HG03521 (cell line): Measurements from ENCODE around the gene WIPI1.
"Not testable (repeated sequence)": the region's sequence is repeated elsewhere in the genome, so short reads cannot be mapped to it uniquely, and the experiment has no call there.

Experiments used
- ATAC-seq: cut with Tn5 transposase; IDR thresholded peaks from one replicate; pipeline ENCODE4 v1.9.1; 2021; ENCODE audit warnings: mild to moderate bottlenecking, moderate library complexity; ENCODE audit not compliant: unreplicated experiment

The WIPI1 gene

DNA sequence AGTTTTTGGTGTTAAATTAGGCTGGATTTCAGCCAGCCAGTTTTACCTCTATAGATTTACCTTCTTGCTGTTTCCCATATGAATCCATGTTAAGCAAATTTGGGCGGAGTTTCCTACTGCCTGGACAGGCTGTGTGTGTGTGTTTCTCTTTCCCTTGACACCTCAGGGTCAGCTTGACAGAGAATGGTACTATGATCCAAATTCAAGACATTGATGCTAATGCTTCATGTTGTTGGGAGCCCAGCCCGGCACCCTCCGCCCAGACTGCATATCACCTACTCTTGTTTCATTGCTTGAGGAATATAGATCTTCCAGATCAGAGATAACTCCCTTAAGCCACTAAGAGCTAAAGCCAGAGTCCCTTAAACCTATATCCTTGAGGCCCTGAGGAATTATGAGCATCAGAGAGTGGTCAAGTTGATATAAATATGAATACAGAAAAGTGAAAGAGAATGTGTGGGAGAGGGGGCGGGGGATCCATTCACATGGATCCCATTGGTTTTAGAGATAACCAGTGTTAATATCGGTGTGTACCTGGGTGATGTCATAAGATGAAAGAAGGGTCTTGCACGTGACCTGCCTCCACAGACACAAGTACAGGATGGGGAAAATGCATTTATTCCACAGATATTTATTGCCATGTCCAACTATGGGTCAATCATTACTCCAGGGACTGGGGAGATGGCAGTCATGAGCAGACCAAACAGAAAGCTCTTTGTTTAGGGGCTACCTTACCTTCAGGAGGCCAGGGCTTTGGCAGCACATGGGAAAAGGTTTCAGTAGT lies 69.7 kb downstream of the WIPI1 start:
- ATAC-seq: no peak

DNA sequence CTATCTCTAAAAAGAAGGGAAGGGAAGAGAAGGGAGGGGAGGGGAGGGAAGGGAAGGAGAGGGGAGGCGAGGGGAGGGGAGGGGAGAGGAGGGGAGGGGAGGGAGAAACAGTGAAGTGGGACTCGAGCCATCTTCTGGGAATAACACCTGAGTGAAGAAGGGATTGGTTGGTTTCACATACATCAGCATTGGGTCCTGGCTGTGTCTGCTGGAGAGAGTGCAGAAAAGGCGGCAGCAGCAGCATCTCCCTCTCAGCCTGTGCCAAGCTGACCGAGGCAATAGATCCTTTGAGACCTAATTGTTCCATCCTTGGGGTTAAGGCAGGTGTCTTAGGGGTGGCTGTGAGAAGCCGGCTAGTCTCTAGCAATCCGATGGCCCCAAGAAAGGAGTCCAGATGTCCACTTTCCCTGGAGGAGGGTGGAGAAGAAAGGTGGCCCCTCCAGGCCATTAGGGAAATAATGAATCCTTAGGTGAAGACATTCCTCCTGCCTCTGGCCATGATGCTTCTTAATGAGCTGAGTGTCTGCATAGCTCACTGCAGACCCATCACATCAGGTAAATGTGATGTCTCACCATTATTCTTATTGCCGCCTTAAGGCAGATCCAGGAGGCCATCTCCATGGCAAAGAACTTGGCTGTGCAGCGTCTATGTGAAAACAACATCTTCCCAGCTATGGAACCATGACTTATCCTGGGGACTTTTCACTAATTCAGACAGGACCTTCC lies 71.6 kb downstream of the WIPI1 start:
- ATAC-seq: no peak

DNA sequence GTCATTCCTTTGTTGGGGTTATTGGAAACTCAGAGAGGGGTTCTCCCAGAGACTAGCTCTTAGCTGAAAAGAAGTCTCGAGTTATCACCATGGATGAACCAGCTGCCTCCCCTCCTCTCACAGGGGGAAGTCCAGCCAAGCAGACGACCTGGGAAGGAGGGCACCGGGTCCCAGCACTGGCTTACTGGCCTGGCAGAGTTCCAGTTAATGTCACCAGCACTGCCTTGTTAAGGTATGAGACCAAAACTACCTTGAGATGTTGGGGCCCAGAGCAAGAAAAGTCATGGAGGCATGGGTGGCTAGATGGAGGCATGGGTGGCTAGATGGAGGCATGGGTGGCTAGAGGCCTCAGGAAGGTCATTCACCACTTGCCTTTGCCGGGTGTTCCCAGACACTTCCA lies 72.4 kb downstream of the WIPI1 start:
- no peak for ATAC-seq

DNA sequence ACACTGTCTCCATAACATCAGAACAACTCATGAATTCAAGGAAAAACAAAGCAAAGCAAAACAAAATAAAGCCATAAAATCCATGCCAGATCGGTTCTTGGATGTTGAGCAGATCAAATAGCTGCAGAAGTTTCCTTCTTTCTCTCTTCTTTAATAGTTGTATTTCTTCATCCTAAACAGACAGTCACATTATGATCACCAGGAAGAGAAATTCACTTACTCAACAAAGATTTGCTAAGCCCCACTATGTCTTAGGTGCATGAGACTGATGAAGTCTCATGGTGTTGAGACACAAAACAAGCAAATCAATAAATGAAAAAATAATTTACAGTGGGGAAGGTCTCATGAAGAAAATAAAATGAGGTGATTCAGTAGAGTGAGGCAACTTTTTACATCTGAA lies 72.8 kb downstream of the WIPI1 start:
- ATAC-seq: no peak

DNA sequence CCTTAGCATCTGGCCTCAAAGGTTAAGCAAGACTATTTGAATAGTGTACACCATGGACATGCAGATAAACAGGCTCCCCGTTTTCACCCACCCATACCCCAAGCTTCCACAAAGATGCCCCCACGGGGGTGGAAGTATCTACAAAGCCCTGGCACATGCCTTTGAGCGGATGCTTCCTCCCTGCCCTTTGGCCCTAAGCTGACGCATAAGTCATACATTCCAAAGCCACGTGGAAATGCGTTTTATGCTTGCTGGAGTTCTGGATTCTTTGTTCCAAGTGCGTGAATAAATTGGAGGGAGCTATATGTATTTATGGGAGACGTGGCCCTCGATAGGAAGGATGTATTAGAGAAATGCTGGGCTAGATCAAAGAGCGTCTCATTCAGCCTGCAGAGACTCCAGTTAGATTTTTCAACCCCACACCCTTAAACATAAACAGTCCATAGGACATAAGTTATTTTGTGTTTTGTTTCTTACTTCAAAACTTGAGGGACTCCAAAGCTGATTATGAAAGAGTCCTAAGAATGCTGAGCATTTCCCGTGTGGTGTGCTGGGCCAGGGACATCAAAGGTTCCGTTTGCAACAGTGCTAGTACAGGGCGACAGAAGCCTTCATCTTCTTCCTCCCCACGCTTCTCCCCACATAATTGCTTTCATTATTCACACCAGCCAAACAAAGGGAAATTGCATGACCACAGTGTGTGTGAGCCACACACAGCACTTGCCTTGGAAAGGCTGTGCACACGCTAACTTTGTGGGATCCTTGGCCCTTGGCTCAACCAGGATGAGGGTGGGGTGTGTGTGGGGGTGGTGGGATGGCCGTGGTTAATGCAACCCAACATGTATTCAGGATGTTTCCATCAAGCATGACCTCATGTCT lies 73.6 kb downstream of the WIPI1 start:
- no peak for ATAC-seq

DNA sequence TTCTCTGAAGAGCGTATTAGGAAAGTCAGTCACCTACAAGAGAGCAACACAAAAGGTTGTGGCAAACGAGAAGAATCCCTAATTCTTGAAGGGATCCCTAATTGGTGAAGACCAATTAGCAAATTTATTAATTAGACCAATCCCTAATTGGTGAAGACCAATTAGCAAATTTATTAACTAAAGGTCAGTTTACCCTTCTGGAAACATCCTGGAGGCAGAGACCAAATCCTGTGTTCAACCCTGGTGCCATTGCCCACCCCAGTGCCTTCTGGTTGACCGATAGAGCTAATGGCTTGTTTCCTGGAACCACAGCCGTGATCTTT lies 74.2 kb downstream of the WIPI1 start:
- no peak for ATAC-seq

DNA sequence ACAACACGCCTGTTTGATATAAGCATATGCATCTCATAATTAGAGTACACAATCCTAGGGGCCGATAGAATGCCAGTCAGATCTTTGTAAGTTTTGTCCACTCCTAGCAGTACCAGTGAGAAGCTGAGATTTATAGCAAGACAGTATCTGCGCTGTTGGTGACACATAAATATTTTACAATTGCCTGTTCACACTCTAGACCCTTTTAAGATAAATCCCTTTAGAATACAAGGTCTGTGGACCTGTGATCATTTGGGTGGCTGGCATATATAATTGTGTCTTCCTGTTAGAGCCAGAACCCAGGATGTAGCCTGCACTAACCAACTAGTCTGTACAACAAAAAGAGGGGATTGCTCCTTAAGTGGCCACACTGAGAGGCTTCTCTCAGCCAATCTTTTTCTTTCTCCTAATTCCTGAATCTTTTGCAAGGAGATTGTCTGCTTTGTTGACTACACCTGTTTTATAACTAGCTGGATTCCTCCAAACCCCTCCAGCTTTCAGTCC lies 74.7 kb downstream of the WIPI1 start:
- ATAC-seq: no peak

DNA sequence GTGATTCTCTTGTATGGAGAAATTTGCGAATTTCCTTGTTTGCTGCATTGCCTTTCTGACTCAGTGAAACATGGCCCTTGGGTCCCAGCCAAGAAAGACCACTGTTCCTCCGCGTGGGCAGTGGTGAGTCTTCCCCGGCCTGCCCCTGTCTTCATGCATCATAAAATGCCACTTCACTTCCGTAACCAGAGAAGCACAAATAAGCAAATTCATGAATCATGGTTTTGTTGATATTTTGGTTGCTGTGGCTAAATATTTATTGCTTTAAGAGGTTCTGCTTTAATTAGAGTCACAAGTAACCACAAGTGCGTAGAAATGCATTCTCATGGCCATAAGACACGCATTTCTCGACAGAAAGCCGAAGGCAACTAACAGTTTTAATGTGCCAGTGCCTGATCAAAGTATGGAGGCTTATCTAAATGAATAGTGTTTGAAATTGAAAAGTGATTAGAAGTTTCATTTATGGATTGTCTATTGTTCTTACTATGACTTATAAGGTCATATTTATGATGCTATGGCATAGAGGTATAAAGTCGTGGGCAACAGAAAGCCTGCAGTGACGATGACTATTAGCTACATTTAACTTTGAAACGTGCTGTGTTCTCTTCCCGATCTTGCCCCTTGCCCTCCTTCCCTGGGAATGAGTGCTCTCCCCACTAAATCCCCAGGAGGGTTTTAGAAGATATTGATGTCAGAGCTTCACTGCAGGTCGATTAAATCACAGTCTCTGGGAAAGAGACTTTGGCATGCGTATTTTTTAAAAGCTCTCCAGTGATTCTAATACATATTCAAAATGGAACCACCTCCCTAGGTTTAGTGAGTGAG lies 76.0 kb downstream of the WIPI1 start:
- ATAC-seq: no peak

DNA sequence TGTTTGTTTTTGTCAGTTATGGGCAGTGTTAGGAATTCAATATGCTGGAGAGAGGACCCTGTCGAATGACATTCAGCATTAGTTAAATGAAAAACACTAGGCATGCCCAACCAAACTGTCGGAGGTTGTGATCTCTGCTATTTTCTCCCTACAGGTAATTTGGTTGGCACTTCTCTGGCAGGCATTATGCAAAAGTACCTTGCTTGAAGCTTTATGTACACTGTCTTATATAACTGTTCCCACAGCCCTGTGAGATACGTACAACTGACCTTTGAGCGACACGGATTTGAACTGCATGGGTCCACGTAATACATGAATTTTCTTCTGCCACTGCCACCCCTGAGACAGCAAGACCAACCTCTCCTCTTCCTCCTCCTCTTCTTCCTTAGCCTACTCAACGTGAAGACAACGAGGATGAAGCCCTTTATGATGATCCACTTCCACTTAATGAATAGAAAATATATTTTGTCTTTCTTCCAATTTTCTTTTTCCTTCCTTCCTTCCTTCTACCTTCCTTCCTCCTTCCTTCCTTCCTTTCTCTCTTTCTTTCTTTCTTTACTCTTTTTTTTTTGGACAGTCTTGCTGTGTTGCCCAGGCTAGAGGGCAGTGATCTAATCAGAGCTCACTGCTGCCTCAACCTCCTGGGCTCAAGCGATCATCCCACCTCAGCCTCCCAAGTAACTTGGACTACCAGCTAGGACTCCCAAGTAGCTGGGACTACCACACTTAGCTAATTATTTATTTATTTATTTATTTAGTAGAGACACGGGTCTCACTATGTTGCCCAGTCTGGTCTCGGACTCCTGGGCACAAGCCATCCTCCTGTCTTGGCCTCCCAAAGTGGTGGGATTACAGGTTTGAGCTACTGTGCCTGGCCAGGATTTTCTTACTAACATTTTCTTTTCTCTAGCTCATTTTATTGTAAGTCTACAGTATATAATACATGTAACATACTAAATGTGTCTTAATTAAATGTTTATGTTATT lies 77.3 kb downstream of the WIPI1 start:
- no peak for ATAC-seq

DNA sequence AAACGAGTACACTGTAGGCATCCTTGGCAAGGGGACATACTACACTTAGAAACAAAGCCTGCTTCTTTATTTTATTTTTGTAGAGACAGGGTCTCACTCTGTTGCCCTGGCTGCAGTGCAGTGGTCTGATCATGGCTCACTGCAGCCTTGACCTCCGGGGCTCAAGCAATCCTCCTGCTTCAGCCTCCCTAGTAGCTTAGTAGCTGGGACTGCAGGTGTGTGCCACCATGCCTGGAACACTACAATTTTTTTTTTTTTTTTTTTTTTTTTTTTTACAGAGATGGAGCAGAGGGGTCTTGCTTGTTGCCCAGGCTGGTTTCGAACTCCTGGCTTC lies 78.2 kb downstream of the WIPI1 start:
- ATAC-seq: no peak

DNA sequence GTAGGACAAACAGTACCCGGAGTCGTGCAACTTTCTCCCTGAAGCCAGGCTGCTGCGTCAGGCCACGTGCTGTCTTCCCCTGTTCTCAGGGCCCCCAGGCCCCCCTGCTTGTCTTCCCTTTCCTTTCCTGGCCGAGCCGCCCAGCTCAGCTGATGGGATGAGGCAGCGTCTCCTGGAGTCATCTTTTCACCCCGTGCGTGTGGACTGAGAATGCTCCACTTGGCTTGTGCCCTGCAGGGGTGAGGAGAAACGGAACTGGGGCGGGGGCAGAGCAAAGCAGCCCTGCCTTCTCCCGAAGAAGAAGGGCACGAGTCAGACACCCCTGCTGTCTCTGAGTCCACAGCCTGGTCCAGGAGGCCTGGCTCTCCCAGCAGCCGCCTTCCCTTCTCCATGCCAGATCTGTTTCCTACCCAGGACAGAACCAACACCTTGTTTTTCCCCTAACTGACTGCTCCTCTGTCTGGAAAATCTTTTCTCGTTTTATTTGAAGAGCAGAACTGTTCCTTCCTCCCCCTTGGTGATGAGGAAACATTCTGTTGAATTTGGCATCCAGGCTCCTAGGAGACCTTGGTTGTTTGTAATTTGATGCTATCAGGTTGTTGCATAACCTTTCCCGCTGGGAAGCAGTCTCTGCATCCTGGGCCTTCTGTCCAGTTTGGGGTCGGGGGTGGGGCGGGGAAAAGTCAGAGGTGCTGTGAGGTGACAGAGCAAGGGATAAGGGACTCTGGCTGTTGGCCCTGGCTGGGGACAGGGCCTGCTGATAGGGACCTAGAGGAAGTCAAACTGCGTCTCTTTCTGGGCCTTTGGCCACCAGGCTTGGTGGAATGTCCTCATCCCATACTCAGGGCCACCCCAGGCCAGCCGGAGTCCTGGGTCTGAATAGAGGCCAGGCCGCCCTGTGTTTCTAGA lies 78.8 kb downstream of the WIPI1 start:
- no peak for ATAC-seq

DNA sequence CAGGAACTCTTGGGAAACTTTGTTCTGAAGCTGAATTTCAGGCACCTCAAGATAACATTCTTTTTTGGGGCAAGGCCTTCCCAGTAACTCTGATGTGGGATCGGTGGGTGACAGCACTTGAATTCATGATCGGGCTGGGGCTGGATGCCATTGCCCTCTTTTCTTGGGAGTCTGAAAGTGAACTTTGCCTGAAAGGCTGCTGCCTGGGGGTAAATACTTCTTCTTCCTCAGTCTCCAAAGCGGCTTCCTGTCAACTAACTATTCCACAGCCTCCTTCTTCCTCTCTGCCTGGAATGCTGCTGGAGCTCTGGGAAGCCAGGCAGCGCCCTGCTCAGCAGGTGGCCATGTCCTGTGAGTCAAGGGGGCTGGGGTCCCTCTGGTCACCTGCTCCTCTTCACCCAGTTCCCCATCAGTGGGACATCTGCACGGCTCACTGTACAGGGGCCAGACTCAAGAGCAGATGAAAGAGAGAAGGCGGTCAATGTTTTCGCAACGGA lies 79.5 kb downstream of the WIPI1 start:
- no peak for ATAC-seq

DNA sequence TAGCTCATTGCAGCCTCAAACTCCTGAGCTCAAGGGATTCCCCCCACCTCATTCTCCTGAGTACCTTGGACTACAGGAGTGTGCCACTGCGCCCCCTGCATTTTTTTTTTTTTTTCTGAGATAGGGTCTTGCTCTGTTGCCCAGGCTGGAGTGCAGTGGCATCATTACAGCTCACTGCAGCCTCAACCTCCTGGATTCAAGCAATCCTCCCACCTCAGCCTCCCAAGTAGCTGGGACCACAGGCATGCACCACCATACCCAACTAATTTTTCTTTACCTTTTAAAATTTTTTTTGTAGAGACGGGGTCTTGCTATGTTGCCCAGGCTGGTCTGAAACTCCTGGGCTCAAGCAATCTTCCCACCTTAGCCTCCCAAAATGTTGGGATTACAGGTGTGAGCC lies 81.1 kb downstream of the WIPI1 start:
- not testable (repeated sequence) for ATAC-seq

DNA sequence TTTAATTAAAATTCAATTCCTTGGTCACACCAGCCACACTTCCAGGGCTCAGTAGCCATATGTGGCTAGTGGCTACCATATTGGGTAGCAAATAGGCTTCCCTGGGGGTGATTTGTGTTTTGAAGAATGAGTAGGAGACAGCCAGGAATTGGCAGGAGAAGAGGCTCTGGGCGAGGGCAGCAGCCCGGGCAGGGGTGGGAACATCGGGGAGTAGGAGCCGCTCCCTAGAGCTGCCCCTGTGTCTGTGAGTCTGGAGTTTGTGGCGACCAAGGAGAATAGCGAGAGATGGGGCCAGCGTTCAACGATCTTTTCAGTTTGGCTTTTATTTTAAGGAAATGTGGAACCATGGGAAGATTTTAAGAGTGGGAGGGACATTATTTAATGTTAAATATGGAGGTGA lies 81.7 kb downstream of the WIPI1 start:
- ATAC-seq: no peak
